GM12892 (cell line): ENCODE data around the gene PRDX1.

Experiments used
- POLR2A ChIP-seq: IDR thresholded peaks from 2 replicates; pipeline ENCODE4 v1.6.1; 2011; ENCODE audit warnings: low read depth, low read length, control low read depth
- POLR2AphosphoS5 ChIP-seq: IDR thresholded peaks from 2 replicates; pipeline ENCODE4 v1.6.1; 2011; ENCODE audit warnings: low read depth, low read length, control low read depth

- TF ChIP-seq POLR2AphosphoS5 (no peak), POLR2A (no peak)
Measured at GRCh38 chr1:45478121-45478814, 43.4 kb downstream of the PRDX1 start.
